ENCODE results near the gene ADI1. TPM values are rescaled to one million over a fixed set of nuclear protein-coding genes. Genes with fewer than 3 reads are reported as not detected.

ADI1 gene
- total and polyA plus RNA-seq, 10 of the 15 experiments (the other 5 are each of a cell fraction or from before 2014, with no cell fraction given): 4.4 to 78.7 (median 17.2) TPM

GRCh38 chr2:3504741-3505140 lies 14.6 kb downstream of the ADI1 start:
- Histone ChIP-seq H3K4me1 (ENCODE audit: control insufficient read depth, insufficient read depth, low read length) (no peaks in the 10 kb centered on the region), H2AFZ (ENCODE audit: control insufficient read depth, low read depth, low read length) (no peak overlapping the region), H3K4me2 (ENCODE audit: control insufficient read depth, insufficient read depth) (no peak overlapping the region), H3K9me3 (replicated peaks; ENCODE audit: control insufficient read depth, insufficient read depth, low read length) (no peaks in the 10 kb centered on the region), H3K36me3 (ENCODE audit: control insufficient read depth in 2 of 2, insufficient read depth in 2 of 2, low read length in 1 of 2) (no peaks in the 10 kb centered on the region; a peak in 2 of 4 replicates), H3K4me3 (no peak overlapping the region), H4K20me1 (ENCODE audit: control insufficient read depth, insufficient read depth) (no peaks in the 10 kb centered on the region), H3K27ac (ENCODE audit: control insufficient read depth, insufficient read depth) (no peak overlapping the region), H3K27me3 (replicated peaks in 1 of 2; ENCODE audit: control insufficient read depth in 2 of 2, insufficient read depth in 2 of 2, low read length in 1 of 2) (no peaks in the 10 kb centered on the region), H3K9ac (ENCODE audit: control insufficient read depth, insufficient read depth, low read length) (no peak overlapping the region), H3K79me2 (ENCODE audit: control insufficient read depth, insufficient read depth, low read length) (no peaks in the 10 kb centered on the region)
- FAIRE-seq (no peak), ATAC-seq (no peak), DNase-seq (ENCODE audit: low read depth, low spot score) (no peak)
- ChIA-PET CTCF (no interaction called here), RAD21 (ENCODE audit: unreplicated experiment) (no interaction called here), SMC1A (ENCODE audit: uncharacterized antibody, unreplicated experiment) (no interaction called here), POLR2A (no interaction called here)
- TSS peak; percentile 47 for BruUV-seq (replicated peaks)
- 100% methylated on average over 5 of the region's 5 CpGs for WGBS (ENCODE audit: insufficient coverage, insufficient replicate concordance, low lambda C conversion rate, missing lambda C conversion rate)
- intact Hi-C loops (cut with micrococcal nuclease; ENCODE audit: unreplicated experiment) (no loop called here), in situ Hi-C loops (cut with MboI) (no loop called here)
- TF ChIP-seq, protein P1, sequence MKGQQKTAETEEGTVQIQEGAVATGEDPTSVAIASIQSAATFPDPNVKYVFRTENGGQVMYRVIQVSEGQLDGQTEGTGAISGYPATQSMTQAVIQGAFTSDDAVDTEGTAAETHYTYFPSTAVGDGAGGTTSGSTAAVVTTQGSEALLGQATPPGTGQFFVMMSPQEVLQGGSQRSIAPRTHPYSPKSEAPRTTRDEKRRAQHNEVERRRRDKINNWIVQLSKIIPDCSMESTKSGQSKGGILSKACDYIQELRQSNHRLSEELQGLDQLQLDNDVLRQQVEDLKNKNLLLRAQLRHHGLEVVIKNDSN (IDR thresholded peaks at IDR 0.05; ENCODE audit: borderline replicate concordance, extremely low read length, insufficient read depth, low read depth, low read length): no peak
- TF ChIP-seq STAT3 (IDR thresholded peaks at IDR 0.05; ENCODE audit: low read depth, low read length): no peak
- TF ChIP-seq, protein P2, sequence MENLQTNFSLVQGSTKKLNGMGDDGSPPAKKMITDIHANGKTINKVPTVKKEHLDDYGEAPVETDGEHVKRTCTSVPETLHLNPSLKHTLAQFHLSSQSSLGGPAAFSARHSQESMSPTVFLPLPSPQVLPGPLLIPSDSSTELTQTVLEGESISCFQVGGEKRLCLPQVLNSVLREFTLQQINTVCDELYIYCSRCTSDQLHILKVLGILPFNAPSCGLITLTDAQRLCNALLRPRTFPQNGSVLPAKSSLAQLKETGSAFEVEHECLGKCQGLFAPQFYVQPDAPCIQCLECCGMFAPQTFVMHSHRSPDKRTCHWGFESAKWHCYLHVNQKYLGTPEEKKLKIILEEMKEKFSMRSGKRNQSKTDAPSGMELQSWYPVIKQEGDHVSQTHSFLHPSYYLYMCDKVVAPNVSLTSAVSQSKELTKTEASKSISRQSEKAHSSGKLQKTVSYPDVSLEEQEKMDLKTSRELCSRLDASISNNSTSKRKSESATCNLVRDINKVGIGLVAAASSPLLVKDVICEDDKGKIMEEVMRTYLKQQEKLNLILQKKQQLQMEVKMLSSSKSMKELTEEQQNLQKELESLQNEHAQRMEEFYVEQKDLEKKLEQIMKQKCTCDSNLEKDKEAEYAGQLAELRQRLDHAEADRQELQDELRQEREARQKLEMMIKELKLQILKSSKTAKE (IDR thresholded peaks at IDR 0.05; ENCODE audit: low read depth, poor library complexity, severe bottlenecking): no peak
- no peak for TF ChIP-seq SIX5 (IDR thresholded peaks at IDR 0.05; ENCODE audit: low read depth, low read length, severe bottlenecking)
- TF ChIP-seq KDM1A (IDR thresholded peaks at IDR 0.05; ENCODE audit: borderline replicate concordance): no peak
- TF ChIP-seq EED (IDR thresholded peaks at IDR 0.05; ENCODE audit: low read depth): no peak
- no peak for TF ChIP-seq CBX3 (IDR thresholded peaks at IDR 0.05; ENCODE audit: borderline replicate concordance, low read depth)
- TF ChIP-seq LARP7 (IDR thresholded peaks at IDR 0.05): no peak
- no peak for TF ChIP-seq MYB (IDR thresholded peaks at IDR 0.05; ENCODE audit: borderline replicate concordance, low read depth, low read length)
- no peak for TF ChIP-seq PRDM15 (CRISPR knock-in tag; IDR thresholded peaks at IDR 0.05)
- TF ChIP-seq NRF1 (conservative IDR thresholded peaks at IDR 0.05; ENCODE audit: low read depth, low read length): no peak
- no peak for TF ChIP-seq HSF1 (IDR thresholded peaks at IDR 0.05; ENCODE audit: low read depth, low read length)
- TF ChIP-seq BRCA1 (IDR thresholded peaks at IDR 0.05; ENCODE audit: low read depth, low read length): no peak
